ENCODE results near the gene BMS1. TPM values are rescaled to one million over a fixed set of nuclear protein-coding genes. Genes with fewer than 3 reads are reported as not detected.

Gene BMS1
- total and polyA plus RNA-seq, 2 of the 8 experiments (the other 6 are each of a cell fraction or from before 2014, with no cell fraction given): 3.7 to 34.6 TPM

DNA sequence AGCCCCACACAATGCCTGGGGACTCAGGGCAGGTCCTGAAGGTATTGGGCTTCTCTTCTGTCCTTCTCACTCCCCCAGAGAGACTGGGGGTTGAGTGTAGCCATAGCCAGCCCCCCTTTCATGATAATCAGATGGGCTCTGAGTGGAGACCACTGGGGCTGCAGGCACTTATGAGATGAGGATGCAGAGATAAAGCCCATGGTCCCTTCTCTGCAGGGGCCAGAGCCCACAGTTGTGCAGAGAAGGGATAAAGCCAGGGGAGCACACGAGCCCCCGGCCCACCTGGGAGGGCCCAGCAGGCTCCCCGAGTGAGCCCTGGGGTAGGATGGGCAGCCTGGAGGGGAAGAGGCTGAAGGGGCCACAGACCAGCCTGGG lies 96.2 kb downstream of the BMS1 start:
- Histone ChIP-seq H2AK5ac (ENCODE audit: low read depth, low read length) (no peak overlapping the region), H3K56ac (replicated peaks; ENCODE audit: insufficient read length, low read depth, low read length) (no peak overlapping the region), H2BK12ac (ENCODE audit: low read depth, low read length) (no peak overlapping the region), H3K4me2 (ENCODE audit: insufficient read depth in 1 of 2, low read depth in 2 of 2, low read length in 2 of 2) (no peak overlapping the region), H3K14ac (ENCODE audit: insufficient read length) (no peak overlapping the region), H3K23me2 (ENCODE audit: low read depth, low read length) (no peaks in the 10 kb centered on the region), H3K27ac (ENCODE audit: low read depth, low read length) (no peak overlapping the region), H2BK20ac (ENCODE audit: low read length) (no peak overlapping the region), H3K79me1 (ENCODE audit: low read depth, low read length) (no peaks in the 10 kb centered on the region), H3K4me3 (ENCODE audit: extremely low read depth in 1 of 4, insufficient read depth in 2 of 4, low read depth in 3 of 4, low read length in 4 of 4) (no peak overlapping the region), H3K27me3 (replicated peaks in 1 of 4; ENCODE audit: control insufficient read depth in 3 of 4, extremely low read depth in 1 of 4, insufficient read depth in 3 of 4, low read length in 3 of 4) (no peaks in the 10 kb centered on the region), H3K9ac (replicated peaks in 1 of 4; ENCODE audit: extremely low read depth in 1 of 4, low read depth in 3 of 4, low read length in 3 of 4) (no peak overlapping the region), H3K18ac (ENCODE audit: extremely low read depth, low read length) (no peak overlapping the region), H2AFZ (ENCODE audit: low read length) (no peak overlapping the region), H2BK120ac (replicated peaks; ENCODE audit: low read depth, low read length) (no peak overlapping the region), H3K79me2 (ENCODE audit: control insufficient read depth in 1 of 2, insufficient read depth in 2 of 2, low read length in 2 of 2) (no peaks in the 10 kb centered on the region), H4K91ac (replicated peaks; ENCODE audit: insufficient read length, low read length) (no peak overlapping the region), H4K20me1 (replicated peaks in 1 of 2; ENCODE audit: control insufficient read depth in 1 of 2, insufficient read depth in 2 of 2, low read length in 2 of 2) (no peaks in the 10 kb centered on the region), H2BK15ac (ENCODE audit: low read length) (no peak overlapping the region), H2BK5ac (ENCODE audit: low read depth, low read length) (no peak overlapping the region), H3K9me3 (ENCODE audit: insufficient read depth in 2 of 2, low read depth in 1 of 2, low read length in 1 of 2) (peaks cover 0 to 3% of the 10 kb centered on the region in 2 experiments; a peak in 2 of 4 replicates), H3K4ac (replicated peaks; ENCODE audit: insufficient read length, low read depth, low read length) (no peak overlapping the region), H3K4me1 (replicated peaks in 1 of 4; ENCODE audit: control insufficient read depth in 3 of 4, insufficient read depth in 4 of 4, low read length in 3 of 4) (no peaks in the 10 kb centered on the region; a peak in 2 of 7 replicates), H4K8ac (ENCODE audit: extremely low read depth, insufficient read depth, low read length) (no peak overlapping the region), H3K23ac (ENCODE audit: insufficient read length) (no peak overlapping the region), H4K5ac (ENCODE audit: insufficient read length, low read depth, low read length) (no peak overlapping the region), H3K36me3 (ENCODE audit: control insufficient read depth in 2 of 4, insufficient read depth in 4 of 4, low read length in 3 of 4) (no peaks in the 10 kb centered on the region)
- 100% methylated on average over 3 of the region's 3 CpGs; no CpG with 5 or more reads in 1 of the 2 experiments for WGBS, 2 experiments (ENCODE audit: extremely low coverage in 1 of 2, insufficient coverage in 1 of 2, insufficient read length in 1 of 2, insufficient replicate concordance in 2 of 2, low coverage in 1 of 2, low lambda C conversion rate in 2 of 2, missing lambda C conversion rate in 1 of 2)
- TF ChIP-seq SP4 (IDR thresholded peaks at IDR 0.05; ENCODE audit: low read length) (no peak), POLR2AphosphoS5 (IDR thresholded peaks at IDR 0.05; ENCODE audit: low read depth, low read length) (no peak), EZH2 (IDR thresholded peaks at IDR 0.05; ENCODE audit: low read depth, low read length, severe bottlenecking) (no peak)
- DNase-seq (ENCODE audit: low read depth in 1 of 2, low spot score in 2 of 2): no peak
- ChIA-PET CTCF (ENCODE audit: partially characterized antibody) (no interaction called here), POLR2A (ENCODE audit: partially characterized antibody) (no interaction called here)
- FAIRE-seq: no peak
